ENCODE data around the gene SLC9A8.

The SLC9A8 gene

DNA sequence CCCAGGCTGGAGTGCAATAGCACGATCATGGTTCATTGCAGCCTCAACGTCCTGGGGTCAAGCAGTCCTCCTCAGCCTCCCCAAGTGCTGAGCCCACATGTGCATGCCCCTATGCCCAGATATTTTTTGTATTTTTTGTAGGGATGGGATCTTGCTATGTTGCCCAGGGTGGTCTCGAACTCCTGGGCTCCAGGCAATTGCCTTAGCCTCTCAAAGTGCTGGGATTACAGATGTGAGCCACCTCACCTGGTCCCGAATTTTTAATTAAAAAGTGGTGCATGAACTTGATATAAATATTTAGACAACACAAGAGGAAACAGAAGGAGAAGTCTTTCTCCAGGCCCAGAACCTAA, 116.5 kb downstream of the SLC9A8 start:
- Mint-ChIP-seq H3K9me3 (ENCODE audit: low read depth) (no peaks in the 10 kb centered on the region), H3K27me3 (no peaks in the 10 kb centered on the region), H3K4me1 (ENCODE audit: low read depth) (peaks cover 7% of the 10 kb centered on the region), H3K4me3 (no peak overlapping the region), H3K27ac (no peak overlapping the region), H3K36me3 (no peaks in the 10 kb centered on the region)

DNA sequence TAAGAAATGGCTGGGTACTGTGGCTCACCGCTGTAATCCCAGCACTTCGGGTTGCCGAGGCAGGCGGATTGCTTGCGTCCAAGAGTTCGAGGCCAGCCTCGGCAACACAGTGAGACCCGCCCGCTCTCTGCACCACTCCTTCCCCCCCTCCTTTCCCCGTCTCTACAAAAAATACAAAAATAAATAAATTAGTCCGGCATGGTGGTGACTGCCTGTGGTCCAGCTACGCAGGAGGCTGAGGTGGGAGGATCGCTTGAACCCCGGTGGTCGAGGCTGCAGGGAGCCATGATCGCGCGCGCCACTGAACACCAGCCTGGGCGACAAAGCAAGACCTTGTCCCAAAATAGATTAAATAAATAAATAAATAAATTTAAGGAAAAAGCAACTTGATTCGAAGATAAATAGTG, 123.1 kb downstream of the SLC9A8 start:
- Mint-ChIP-seq H3K27me3 (no peaks in the 10 kb centered on the region), H3K4me3 (peak overlapping the region; percentile 99), H3K27ac (peak overlapping the region; percentile 22), H3K36me3 (no peaks in the 10 kb centered on the region), H3K9me3 (ENCODE audit: low read depth) (no peaks in the 10 kb centered on the region), H3K4me1 (ENCODE audit: low read depth) (peaks cover 38% of the 10 kb centered on the region)

DNA sequence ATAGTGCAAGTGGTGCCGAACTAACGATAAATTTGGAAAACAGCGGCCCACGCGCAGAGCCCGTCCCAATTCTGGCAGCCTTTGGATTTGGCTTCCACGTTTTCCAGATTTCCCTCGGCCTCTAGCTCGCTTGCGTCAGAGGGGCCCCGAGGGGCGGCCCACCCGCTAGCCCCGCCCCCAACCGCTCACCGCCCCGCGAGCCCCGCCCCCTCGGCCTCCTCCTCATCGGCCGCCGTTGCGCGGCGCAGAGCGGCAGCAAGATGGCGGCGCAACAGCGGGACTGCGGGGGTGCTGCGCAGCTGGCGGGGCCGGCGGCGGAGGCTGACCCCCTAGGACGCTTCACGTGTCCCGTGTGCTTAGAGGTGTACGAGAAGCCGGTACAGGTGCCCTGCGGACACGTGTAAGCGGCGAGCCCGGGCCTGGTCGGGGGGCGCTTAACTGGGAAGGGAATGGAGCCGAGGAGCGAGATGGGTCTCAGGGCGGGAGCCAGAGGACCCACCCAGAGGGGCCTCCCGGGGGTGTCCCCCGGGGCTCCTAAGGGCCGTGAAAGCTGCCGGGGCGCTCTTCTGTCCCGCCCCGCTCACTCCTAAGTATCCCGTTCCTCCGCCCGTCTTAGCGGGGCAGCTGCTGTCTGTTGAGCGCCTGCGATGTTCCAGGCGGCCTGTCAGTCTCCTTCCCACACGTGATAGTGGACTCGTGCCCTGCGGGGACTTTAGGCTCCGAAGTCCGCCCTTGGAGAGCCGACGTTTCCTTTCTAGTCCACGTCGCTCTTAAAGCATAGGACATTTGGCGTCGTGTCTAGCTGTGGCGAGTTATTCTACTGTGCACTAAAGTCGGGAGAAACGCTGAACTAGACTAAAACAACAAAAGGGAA, 123.8 kb downstream of the SLC9A8 start, which contains the start of gene RNF114:
RNF114 (plus strand) TSS at position 245 of the 874 bp plus-strand sequence; CDS start at position 261, 16 bp downstream.
- Mint-ChIP-seq H3K36me3 (no peaks in the 10 kb centered on the region), H3K4me3 (peak within 1 kb of the TSS; percentile 99), H3K27me3 (no peaks in the 10 kb centered on the region), H3K4me1 (ENCODE audit: low read depth) (peaks cover 44% of the 10 kb centered on the region), H3K9me3 (ENCODE audit: low read depth) (no peaks in the 10 kb centered on the region), H3K27ac (peak within 1 kb of the TSS; percentile 94)

DNA sequence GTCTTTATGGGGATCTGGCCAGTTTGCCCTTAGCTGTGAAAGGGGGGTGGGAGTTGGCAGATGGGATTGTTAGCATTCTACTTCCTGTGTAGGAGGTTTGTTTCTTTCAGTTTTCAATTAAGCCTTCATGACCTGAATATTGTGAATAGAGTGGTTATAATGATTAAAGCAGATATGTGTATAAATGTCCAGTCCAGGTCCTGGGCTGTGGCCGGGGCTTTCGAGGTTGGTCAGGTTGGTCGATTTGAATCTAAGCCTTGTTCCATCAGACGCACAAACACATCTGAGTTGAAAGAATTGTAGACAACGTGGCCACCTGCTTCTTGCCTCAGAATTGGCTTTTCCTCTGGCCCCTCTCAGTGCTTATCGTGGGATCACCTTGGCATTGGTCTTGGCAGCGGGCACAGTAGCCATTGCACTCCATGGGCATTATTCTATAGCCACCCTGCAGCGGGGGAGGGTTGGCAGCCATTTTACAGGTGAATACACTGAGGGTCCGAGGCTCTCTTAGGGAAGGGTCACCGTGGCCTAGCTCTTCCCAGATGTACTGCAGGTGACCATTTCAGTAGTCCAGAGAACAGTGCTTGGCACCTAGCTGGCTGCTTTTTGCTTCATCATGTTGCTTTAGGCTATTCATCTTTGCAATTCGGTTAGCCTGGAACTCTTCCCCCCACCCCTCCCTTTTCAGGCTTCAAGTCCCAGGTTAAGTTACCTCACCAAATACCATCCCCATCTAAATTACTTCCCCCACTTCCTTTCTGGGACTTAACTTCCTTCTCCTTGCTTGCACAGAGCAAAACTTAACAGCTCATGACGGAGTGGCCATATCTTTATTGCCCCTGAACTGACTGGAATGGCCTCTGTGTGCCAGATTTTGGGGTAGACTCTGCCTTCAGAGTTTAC, 124.7 kb downstream of the SLC9A8 start:
- Mint-ChIP-seq H3K4me1 (ENCODE audit: low read depth) (peaks cover 51% of the 10 kb centered on the region), H3K9me3 (ENCODE audit: low read depth) (no peaks in the 10 kb centered on the region), H3K36me3 (no peaks in the 10 kb centered on the region), H3K4me3 (peak overlapping the region; percentile 99), H3K27ac (peak overlapping the region; percentile 94), H3K27me3 (no peaks in the 10 kb centered on the region)

DNA sequence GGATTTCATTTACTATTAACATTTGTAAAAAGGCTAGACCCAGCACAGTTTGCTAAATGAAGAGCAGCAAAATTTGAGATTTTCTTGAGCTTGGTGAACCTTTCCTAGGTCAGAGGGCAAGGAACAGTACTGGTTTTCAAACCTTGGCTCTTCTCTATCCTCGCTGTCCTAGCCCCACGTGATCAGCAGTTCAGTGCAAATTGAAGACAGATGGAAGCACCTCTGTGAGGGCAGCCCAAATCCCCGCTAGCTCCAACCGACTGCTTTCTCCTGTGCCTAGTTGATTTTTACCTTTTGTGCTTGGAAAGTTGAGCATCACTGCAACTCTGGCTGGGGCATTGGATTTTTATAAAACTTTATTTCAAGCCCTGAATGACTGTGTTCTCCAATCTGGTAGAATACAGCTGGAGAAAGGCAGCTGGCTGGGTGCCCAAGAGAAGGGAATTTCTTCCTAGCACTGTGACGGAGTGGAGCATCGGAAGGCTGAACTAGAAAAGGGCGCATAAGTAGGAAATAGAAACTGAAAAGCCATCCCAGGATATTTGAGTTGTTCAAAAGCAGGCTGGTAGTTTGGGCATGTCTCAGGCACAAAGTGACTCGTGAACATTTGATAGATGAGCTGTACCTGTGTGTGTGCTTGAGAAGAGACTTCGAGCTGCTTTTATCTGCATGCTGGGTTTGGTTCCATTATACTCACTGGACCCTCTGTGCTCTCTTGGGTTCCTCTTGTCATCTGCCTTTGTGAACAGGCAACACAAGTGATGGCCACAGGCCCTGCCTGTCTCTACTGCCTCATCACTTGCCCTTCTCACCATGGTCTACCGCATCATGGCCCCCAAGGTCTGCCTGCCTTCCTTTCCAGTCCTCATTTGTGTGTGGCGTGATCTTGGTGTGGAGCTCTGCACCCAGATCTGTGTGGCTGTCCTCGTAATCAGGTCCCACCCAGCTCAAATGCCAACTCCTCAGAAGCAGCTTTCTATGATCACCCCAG, 125.8 kb downstream of the SLC9A8 start:
- Mint-ChIP-seq H3K4me3 (peak overlapping the region; percentile 99), H3K36me3 (no peaks in the 10 kb centered on the region), H3K9me3 (ENCODE audit: low read depth) (no peaks in the 10 kb centered on the region), H3K27ac (peak overlapping the region; percentile 86), H3K4me1 (ENCODE audit: low read depth) (peaks cover 55% of the 10 kb centered on the region), H3K27me3 (no peaks in the 10 kb centered on the region)

DNA sequence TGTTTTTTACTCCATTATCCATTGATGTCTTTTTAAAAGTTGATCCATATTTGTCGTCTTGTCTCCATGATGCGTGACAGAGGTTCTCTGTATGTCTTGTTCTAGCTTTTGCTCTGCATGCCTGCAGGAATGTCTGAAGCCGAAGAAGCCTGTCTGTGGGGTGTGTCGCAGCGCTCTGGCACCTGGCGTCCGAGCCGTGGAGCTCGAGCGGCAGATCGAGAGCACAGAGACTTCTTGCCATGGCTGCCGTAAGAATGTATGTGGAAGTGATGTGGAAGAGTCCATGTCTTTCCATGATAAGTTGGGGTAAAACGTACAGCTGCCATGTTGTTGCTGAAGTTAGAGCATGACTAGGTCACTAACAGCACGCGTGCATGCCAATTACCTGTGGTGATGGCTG, 128.8 kb downstream of the SLC9A8 start:
- Mint-ChIP-seq H3K4me1 (ENCODE audit: low read depth) (peaks cover 54% of the 10 kb centered on the region), H3K27ac (peak overlapping the region; percentile 50), H3K4me3 (no peak overlapping the region), H3K9me3 (ENCODE audit: low read depth) (no peaks in the 10 kb centered on the region), H3K27me3 (no peaks in the 10 kb centered on the region), H3K36me3 (peaks cover 2% of the 10 kb centered on the region)

All from activated naive CD8-positive, alpha-beta T cell (primary cell).